HG03558 (cell line): Measurements from ENCODE around the gene ZDHHC8.

ENCODE experiments used
- ATAC-seq: cut with Tn5 transposase; IDR thresholded peaks from one replicate; pipeline ENCODE4 v1.9.1; 2021; ENCODE audit warnings: moderate number of reproducible peaks; ENCODE audit not compliant: unreplicated experiment; ENCODE audit errors: extremely low read depth

ZDHHC8 gene

DNA sequence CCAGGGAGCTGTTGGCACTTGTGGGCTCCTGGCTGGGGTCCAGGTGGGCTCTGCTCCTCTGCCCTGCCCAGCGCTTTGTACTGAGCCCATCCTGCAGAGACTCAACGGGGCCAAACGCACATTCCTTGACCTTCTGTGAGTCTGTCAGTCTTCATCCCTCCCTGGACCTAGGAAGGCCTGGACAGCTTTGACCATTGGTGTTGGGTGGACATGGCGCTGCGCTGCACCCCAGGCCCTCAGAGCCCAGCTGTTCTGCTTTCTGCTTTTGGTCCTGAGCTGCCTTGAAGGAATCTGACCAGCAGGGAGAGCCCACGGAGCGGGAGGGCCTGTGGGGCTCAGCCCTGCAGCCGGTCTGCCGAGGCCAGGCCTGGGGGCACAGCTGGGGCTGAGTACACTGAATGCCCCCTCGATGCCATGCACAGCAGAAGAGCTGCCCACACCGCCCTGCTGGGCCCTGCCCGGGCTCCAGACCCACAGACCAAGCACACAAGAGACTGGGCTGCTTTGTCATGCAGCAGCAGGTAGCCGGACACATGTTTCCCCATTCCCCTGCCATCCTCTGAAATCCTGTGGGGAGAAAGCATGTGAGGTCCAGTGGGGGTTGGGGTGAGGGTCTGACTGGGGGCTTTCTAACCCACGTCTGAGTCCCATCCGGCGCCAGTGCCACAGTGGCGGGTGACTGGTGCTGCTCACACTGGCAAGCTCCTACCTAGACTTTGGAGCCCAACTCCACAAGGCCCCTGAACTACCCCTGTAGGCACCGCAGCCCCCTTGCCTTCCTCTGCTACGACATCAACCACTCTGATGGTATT is 43.4 kb downstream of the ZDHHC8 start:
- no peak for ATAC-seq

DNA sequence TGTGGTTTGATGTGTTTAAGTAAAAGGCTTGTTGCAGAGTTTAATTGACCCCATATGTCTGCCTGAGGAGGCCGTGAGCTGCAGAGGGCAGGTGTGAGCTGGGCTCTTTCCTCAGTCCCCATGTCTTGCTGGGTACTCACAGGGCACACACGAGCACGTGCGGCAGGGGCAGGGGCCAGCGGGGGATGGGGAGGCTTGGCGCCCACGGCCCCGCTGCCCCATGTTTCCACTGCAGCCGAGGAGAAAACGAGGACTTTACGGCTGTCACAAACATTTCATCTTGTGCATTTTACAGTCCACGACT is 43.9 kb downstream of the ZDHHC8 start:
- ATAC-seq = no peak

DNA sequence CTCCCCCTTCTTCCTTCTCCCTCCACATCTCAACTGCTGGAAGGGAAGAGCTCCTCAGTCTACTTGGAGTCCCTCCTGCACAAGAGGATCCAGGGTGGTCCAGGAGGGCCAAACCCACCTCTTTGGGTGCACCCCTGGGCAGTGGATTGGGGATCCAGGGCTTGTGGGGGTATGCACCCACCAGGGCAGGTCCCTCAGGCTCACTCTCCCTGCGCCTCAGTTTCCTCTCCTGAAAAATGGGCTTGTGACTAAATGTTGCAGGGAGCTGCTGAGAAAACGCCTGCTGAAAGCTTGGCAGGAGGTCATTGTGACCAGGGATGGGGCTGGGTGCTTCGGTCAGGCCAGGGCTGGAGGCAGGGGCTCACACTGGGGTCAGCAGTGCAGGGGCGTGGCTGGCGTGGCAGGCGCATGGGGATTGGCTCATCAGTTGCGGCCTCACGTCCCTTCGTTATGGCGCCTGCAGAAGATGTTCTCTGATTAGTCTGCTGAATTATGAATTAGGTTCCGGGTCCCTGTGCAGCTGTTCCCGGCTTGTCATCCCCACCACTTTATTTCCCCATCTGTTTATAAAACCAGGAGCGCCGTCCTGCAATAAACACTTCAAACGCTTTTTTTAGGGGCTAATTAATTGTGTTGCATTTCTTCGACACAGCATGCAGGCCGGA is 44.9 kb downstream of the ZDHHC8 start:
- no peak for ATAC-seq

DNA sequence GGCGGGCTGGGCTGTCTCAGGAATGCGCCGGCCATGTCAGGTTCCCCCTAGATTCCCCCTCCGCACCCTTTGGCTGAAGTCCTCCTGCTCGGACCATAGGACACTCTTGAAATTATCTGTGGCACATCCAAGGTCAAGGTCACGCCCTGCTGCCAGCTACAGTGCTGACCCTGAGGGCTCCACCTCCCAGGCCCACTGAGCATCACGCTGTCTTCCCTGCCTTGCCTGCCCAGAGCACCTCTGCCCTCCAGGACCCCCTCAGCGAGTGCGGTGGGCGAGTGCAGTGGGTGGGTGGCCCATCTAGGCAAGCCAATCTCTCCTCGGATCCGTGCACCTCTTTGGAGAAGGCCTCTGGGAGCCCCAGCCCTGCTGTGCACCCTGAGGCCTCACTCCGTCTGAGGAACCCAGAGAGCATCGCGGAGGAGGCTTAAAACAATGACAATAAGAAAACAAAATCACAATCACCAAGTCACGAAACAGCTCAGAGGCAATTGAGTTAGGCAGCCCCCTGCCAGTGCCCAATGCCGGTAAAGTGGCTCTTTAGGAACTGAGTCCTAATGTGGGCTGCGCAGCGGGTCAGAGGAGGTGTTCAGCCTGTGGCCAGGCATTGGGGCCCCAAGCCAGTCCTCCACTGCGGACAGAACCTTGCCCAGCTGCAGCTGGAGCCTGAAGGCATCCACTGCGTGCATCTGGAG is 45.8 kb downstream of the ZDHHC8 start:
- ATAC-seq = no peak

DNA sequence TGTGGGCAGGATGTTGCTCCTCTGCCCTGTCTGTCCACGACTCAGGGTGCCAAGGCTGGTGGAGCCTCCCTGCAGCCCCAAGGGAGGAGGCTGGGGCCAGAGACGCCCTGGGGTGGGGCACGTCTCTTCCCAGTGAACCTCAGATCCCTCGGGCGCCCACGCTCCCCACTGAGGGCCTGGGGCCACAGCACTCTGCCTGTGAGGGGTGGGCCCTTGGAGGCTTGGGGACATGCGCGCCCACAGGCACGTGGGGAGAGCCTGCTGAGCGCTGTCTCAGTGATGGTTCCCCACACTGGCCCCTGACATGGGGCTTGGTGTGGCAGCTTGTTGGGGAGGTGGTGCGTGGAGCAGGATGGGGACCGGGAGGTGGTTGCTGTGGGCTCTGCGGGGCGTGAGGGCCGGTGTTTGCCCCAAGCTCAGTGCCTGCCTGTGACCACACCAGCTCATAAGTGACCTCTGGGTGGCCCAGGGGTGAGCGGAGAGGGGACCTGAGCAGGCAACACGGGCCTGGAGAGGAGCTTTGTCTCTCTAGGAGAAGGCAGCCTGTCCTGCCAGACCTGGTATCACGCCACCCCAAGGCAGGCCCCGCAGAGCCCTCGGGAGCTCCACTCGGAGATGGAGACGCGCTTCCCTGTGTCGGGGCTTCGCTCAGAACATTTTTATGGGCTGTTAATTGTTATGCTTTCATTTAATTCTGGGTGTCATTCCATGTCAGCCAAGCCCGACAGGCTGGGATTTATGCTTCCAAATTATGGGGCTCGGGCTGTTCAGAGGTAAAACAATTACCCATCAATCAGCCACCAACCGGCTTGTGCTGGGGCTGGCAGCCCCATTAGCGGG is 46.7 kb downstream of the ZDHHC8 start:
- ATAC-seq = no peak

DNA sequence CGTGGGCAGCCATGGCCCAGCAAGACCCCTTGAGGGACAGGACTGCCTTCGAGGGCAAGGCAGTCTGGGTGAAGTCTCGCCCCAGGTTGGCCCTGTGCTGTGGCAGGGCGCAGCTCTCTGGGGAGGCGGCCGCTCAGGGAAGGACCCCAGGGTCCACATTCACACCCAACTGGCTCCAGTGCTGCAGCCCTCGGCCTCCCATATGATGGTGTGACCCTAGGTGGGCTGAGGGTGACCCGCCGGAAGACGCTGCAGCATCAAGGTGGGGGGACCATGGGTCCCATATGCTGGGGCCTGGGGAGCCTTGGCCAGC is 47.3 kb downstream of the ZDHHC8 start:
- ATAC-seq = no peak

DNA sequence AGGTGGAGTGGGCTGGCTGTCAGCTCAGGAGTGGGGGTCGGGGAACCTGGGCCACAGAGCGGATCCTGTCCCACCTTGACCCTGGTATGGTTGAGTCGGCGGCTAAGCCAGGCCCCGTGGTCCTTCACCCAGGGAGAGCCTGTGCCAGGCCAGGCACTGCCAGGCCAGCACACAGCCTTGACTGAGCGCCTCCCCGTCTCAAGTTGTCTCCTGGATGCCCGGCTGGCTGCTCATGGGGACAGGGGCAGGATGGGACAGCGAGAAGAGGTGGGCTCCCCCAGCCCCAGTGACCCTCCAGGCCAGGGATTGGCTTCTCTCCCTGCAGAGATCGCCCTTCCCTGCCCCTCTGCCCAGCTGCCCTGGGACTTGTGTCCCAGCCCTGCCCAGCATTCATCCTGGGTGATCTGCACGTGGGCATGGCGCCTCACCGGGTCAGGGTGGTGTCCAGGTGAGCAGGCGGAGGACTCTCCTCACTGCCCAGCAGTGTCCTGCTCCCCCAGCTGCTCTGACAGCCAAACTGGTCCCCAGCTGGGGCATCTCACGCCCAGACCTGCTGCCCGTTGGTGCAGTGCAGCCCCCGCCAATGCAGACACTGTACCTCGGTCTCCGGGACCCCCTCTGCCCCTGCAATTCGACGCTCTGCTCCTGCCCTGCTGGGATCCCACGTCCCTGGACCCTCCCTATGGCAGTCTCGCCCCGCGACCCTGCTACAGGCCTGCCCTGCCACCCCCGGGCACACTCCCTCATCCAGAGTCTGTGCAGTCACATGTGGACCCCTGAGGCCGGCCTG is 48.0 kb downstream of the ZDHHC8 start:
- ATAC-seq = no peak

DNA sequence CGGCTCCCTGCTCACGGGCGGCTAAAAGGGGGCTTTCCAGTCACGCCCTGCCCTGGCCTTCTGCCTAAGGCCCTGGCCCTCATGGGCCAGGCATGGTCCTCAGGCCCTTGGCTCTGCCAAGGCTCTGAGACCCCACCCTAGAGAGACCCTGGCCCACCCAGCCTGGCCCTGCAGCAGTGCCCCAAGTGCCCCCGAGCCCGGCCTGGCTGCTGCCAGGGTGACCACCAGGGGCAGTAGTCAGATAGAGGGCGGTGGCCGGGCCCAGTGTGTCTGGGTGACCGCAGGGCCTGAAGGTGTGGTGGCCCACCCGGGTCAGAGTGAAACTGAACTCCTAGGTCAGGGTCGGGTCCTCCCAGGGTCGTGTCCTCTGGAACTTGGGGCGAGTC is 48.6 kb downstream of the ZDHHC8 start:
- ATAC-seq = no peak

DNA sequence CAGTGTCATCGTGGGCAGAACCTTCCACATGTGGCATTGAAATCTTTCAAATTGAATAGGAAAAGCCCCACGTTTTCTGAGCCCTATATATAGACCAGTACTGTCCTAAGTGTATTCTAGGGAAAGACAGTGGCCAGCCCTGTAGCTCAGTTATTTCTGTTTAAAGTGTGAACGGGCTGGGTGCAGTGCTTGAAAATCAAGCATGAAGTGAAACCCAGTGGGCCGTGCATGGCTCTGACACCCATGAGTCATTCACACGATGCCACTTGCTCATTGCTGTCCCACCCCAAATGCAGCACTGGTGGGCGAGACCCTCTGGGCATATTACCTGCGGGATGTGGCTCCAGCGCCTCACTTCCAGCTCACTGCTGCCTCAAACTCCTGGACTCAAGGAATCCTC is 49.0 kb downstream of the ZDHHC8 start:
- no peak for ATAC-seq

DNA sequence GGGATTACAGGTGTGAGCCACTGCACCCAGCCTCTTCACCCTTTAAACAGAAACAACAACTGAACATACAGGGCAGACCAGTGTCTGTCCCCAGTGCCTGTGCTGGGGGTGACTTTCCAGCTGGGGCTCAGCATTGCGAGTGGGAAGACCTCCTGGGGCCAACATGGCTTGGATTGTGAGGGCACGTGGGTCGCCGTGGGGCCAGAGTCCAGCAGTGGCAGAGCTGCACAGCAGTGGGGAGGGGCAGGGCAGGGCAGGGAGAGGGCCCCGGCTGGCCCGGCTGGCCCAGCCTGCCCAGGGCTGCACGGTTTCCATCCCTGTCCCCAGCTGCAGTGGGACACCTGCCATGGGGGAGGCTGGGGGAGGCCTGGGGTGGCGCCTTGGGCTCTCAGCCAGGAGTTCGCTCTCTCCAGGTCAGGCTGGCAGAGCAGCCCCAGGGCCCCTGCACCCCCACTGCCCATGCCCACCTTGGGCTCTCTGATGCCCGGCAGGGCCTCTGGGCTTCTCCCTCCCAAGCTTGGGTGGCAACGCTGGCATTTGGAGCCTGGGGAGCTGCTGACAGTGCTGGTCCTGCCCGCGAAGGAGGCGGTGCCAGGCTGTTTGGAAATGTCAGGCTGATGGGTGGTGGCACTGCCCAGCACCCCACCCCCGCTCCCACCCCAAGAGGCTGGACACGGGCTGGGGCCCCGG is 49.7 kb downstream of the ZDHHC8 start:
- no peak for ATAC-seq

DNA sequence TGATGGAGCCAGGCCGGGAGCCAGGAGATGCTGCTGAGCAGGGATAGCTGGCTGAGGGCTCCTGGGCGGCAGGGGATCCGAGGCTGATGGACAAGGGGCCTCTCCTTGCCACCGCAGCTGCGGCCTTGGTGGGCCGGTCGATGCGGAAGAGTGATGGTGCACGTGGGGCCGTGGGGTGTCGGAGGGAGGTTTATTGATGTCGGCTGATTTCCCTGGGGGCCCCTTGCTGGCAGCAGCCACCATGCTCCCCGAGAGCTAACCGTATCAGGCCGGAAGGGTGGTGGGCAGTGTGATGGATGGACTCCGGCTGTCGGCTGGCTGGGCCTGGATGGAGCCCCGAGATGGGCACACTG is 50.3 kb downstream of the ZDHHC8 start:
- no peak for ATAC-seq

DNA sequence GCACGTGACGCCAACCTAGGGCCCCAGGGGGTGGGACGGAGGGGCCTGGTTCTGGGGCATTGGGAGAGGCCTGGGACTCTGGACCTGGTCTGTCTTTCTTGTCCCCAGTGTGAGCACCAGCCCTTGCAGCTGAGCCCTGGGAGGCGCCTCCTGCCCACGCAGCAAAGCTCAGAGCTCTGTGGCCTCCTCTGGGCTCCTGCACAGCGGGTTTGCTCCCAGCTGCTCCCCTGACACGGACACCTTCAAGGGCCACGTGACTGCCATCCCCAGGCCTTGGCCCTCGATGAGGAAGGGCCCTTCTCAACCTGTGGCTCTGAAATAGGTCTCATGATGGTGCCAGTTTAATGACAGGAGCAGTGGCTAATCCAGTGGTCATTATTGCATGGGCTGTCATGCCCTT is 50.8 kb downstream of the ZDHHC8 start:
- no peak for ATAC-seq

DNA sequence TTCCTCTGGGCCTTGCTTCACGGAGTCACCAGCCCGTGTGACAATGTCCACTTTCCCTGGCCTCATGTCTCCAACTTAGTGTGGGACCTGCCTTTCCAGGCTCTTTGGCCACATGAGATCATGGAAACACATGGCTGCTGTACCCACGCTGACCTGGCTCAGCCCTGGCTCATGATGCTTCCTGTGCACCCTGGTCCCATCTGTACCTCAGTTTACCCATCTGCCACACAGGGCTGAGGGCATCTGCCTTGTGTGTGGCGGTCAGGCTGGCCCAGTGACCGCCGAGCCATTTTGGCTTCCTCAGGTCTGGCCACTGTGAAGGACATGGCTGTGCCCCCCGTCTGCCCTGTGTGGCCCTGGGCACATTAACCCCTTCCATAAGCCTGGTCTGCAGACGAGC is 51.5 kb downstream of the ZDHHC8 start:
- no peak for ATAC-seq

DNA sequence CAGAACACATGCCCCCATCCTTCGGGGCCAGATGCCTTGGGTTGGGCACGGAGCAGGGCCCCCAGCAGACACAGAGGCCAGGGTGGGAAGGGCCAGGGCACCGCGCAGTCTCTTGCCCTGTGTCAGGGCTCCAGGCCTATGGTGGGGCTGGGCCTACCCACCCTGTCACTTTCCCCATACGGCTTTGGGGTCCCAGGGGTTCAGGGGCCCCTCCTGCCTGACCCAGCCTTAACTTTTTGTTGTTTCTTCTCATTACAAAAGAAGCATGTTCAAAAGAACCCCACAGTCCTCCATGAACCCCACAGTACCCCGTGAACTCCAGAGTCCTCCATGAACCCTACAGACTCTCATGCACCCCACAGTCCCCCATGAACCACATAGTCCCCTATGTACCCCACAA is 52.2 kb downstream of the ZDHHC8 start:
- no peak for ATAC-seq

DNA sequence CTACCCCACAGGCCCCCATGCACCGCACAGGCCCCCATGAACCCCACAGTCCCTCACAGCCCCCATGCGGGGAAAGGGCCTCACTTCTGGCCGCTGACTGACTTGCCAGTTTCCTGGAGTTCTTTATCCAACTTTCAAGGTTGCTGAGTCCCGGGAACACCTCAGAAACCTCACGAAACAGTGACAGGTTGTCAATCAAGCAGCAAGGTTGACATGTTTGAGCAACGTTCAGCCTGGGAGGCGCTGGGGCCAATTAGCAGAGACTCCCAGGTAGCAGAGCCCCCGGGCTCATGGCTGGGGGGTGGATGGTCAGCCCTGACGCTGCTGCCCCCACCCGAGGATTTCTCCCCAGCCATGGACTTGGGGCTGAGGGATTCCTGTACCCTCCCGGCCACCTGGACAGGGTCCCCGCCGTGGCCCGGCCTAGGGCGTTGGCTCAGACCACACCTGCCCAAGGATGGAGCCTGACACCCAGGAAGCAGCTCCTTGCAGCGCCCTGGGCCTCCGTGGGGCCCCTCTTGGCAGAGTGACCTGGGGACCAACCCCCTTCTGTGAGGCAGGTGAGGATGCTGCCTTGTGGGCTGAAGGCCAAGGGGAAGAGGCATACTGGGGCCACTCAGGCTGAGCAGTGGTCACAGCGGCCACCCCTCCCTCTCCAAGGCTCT is 53.0 kb downstream of the ZDHHC8 start:
- no peak for ATAC-seq

DNA sequence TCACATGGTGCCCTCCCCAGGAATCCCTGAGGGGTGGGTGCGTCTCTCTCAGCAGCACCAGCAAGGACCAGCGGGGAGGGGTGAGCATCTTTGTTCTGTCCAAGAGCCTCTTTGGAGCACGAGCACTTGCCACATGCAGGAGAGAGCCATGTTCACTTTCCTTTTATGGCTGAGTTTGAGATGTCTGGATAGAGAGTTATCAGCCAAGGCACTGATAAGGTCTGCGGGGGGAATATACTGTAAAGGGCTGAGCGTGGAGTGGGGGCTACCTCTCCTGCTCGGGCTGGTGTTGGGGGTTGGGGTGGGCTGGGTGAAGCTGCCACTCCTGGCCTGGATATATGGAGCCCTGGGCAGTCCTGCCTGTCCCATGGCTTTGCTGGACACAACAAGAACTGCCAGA is 54.1 kb downstream of the ZDHHC8 start:
- no peak for ATAC-seq

DNA sequence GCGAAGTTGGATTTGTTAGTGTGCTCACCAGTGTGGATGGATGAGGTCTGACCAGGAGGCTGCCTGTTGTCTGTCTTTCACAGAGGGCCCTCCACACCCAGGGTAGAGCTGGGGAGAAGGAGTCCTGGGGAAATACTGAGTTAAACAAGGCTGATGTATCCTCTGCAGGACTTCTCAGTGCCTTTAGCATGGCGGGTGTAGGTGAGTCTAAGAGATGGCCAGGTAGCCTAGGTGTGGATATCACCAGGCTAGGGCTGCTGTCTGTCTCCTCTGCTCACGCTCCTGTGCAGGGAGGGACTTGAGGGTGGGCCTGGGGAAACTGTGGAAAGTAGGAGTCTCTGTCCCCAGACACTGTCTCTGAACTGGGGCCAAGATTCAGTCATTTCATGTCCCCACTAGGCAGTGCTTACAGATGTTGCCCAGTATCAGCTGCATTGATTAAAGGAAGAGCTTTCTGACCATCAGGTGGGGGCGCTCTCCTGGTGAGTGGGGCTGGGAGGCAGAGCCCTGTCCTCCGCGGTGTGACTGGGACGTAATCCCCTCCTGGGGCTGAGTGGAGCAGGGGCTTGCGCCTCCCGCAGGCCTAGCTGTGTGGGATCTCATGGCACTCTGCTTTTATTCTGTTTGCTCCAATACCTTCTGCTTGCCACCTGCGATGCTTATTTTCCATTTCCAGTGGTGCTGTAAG is 54.7 kb downstream of the ZDHHC8 start:
- ATAC-seq = no peak

DNA sequence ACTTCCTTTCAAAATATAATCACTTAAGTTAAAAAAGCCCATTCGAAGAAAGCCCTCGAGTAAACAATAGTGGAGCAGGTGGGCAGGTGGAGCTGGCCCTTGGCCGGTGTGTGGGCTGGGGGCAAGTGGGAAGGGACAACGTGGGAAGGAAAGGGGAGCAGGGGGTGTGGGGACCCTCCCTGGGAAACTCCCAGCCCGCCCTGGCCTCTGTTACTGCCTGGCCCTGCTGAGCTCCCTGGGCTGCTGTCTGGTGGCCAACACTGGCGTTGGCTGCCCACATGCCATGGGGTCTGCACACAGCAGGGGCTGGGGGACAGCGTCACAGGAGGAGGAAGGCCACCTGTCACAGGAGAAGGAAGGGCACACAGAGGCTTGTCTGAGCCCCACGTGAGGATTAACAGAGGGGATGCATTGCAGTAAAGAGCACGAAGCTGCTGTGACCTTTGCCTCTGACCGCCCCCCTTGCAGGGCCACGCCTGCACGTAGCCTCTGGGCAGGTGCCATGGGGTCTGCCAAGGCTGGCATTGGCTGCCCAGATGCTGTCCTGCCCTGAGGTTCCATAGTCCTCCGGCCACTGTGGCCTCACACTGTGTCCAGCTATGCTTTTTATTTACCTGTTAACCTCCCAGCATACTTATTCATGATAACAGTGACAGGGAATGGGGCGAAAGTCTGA is 55.4 kb downstream of the ZDHHC8 start:
- ATAC-seq = no peak
